HG03558 (cell line): ENCODE measurements around the gene NCAM2.

ENCODE experiments used
- ATAC-seq: cut with Tn5 transposase; IDR thresholded peaks from one replicate; pipeline ENCODE4 v1.9.1; 2021; ENCODE audit warnings: moderate number of reproducible peaks; ENCODE audit not compliant: unreplicated experiment; ENCODE audit errors: extremely low read depth

Gene NCAM2

GRCh38 chr21:21025742-21026141, 27.5 kb downstream of the NCAM2 start:
- ATAC-seq: no peak

DNA sequence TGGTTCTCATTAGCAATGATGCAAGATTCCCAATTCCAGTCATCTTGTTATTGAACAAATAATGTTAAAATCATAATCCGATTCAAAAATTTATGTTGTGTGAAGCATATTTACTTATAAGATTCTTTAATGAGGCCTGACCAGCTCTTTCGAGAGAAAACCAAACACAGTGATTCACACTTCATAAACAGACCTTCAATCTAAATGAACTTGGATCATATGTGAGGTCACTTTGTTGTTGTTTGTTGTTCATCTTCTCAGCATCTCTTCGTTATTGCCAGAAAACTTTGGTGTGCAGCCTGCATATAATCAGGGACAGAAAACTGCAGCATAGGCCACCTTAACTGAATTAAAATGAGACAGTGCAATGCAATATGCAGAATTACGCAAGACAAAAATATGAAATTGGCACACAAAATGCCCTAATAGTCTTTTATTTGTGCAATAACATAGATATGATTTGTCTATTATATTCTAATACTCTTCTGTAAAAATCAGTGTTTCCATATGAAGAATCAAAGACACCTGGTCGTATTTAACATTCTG, 30.1 kb downstream of the NCAM2 start:
- ATAC-seq: no peak

- ATAC-seq: no peak
Measured at GRCh38 chr21:21029164-21029563, 31.0 kb downstream of the NCAM2 start.

- ATAC-seq: no peak
Measured at GRCh38 chr21:21030311-21030710, 32.1 kb downstream of the NCAM2 start.

DNA sequence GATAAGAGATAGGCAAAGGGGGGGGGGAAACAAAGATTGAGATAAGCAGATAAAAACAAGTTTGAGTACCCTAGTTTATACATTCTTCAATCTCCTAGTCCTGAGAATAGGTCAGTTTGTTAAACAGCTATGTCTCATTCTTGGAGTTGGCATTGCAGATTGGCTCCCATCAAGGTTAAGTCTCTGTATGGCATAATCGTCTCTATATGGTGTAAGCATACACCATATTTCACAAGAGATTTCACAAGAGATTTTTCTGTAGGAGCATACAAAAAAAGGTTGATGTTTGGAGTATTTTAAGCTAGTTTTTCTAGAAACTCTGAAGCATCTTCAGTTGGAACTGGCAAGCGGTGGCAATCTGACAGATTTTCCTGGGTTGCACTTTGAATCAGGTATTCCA, 35.8 kb downstream of the NCAM2 start:
- no peak for ATAC-seq

DNA sequence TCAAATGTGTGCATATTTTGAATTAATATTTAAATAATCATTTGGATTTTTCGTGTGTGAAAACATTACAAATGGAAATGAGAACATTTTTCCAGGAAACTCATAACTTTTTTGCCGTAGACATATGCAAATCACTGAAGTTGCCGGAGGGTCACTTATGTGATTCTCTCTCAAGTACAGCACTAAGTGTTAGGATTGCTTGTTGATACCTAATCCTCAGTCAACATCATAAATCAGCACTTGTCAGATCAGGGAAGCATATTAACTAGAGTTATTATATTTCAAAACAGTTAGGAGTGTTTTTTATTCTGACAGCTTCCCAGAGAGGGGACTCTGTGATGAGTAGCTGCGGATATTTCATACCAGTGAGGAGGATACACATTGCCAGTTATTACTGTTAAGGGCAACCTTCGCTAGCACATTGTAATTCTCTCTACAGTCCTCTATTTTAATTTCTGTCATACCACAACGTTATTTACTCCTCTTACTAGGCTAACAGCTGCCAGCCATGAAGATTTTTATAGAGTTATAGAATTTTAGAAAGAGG, 41.5 kb downstream of the NCAM2 start:
- ATAC-seq: no peak

GRCh38 chr21:21045518-21045917, 47.3 kb downstream of the NCAM2 start:
- no peak for ATAC-seq

DNA sequence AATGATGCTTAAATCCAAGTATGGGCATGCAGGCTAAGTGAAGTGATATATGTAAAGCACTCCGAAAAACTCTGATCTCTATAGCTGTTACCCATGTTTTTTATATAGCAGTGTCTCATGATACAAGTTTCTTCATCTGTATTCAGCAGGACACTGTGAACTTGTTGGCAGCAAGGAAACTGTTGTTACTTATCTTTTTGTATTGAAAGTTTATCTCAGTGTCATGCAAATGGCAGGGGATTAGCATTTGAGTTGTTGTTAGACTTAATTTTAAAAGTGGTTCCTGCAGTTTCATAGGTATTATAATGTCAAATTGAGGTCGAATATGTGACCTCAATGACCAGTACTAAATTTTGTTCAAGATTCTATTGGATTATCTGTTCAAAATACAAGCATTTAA, 47.9 kb downstream of the NCAM2 start:
- ATAC-seq: no peak

GRCh38 chr21:21051109-21052055, 53.2 kb downstream of the NCAM2 start:
- ATAC-seq: no peak

DNA sequence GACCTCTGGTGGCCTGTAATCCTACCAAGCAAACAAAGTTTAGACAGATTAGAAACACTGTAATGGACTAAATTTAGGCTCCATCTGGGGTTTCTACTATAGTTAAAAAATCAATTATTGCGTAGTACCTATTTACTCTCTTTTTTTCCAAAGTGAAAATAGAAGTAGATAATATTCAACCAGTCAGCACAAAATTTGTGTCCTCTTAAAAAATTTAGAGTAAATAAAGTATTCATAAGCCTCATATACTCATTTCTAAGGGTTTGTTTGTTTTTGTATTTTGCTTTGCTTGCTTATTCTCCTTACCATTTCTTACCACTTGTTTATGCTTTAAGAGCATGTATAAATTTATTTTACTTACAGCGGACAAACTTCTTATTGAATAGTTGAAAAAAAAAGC, 54.5 kb downstream of the NCAM2 start:
- no peak for ATAC-seq

- no peak for ATAC-seq
Measured at GRCh38 chr21:21057349-21058062, 59.3 kb downstream of the NCAM2 start.

DNA sequence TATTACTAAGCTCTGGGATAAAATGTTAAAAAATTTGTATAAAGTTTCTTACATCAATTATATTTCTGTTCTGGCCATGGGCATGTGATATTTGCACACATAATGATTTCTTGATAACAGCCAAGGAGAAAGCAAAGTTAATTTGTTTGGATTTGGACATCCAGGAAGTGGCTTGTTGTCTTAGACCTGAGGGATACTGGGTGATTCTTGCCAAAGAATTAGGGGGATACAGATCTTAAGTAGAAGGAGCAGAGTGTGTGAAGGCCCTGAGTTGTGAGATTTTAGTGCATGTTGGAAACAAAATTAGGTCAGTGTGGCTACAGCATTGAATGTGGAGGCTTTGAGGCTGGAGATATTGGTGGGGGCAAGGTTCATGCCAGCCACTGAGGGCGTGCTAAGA, 65.6 kb downstream of the NCAM2 start:
- no peak for ATAC-seq

DNA sequence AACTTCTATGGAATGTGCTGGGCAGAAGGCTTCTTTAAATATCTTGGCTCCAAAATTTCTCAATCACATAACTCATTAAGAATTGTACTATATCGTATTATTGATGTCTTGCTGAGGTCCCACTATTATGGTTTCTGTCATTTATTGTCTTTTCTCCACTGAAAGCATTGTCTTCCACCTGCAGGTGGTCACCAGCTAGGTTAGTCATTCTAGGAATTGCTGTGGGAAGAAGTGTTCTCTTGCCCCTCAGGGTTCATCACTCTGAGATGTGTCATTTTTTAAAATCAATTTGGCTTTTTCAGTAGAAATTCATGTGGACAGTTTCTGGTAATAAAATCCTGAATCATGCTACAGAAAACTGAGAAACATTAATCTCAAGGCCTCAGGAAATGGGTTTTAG, 66.1 kb downstream of the NCAM2 start:
- ATAC-seq: no peak

- ATAC-seq: no peak
Measured at GRCh38 chr21:21067375-21067774, 69.2 kb downstream of the NCAM2 start.

- ATAC-seq: no peak
Measured at GRCh38 chr21:21074305-21074704, 76.1 kb downstream of the NCAM2 start.

DNA sequence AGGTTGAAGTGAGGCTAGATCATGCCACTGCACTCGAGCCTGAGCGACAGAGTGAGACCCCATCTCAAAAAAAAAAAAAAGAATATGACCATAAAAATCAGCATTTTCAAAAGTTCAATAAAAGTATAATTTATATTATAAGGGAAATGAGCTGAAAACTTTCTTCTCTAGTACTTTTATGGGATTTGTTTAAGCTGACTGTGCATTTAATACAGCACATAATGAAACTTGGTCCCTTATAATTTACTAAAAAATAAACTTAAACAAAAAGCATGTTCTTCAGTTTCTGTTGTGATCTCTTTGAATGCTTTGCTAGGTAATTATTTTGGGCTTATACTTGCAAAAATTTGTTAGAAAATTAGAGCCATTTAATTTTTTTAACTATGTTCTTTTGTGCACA, 77.8 kb downstream of the NCAM2 start:
- ATAC-seq: no peak

GRCh38 chr21:21076491-21076890, 78.3 kb downstream of the NCAM2 start:
- no peak for ATAC-seq

DNA sequence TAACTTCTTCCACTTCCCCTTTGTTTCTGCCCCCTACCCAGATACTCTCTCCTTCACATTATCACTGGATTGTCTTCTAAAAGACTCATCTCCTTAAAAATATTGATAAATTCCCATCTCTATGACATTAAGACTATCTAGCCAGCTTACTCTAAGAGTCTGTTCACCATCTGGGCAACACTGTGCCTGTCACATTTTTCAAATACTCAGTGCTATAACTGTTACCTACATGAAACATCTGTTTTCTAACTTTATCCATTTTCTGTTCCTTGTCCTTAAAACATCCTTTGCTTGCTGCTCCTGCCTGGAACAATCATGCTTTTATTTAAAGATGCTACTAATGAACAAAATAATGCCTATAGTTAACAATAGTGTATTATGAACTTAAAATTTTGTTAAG, 81.4 kb downstream of the NCAM2 start:
- no peak for ATAC-seq

- ATAC-seq: no peak
Measured at GRCh38 chr21:21084179-21084578, 86.0 kb downstream of the NCAM2 start.

DNA sequence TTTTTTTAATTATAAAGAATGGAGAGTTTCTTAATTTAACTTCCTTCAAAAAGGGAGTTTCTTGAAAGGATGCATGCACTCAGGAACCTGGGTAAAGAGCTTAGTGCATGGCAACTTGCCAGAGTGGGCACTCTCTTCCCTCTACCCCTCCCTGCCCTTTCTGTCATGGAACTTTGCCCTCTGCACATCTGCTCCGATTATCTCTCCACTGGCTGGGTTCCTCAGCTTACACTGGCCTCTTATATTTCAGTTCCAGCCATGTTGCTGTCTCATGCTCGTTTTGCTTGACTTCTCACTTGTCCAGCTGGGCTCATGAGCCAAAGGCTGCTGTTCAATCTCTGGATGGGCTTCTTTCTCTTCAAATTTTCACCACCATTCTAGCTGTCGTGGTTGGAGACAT, 87.0 kb downstream of the NCAM2 start:
- ATAC-seq: no peak

DNA sequence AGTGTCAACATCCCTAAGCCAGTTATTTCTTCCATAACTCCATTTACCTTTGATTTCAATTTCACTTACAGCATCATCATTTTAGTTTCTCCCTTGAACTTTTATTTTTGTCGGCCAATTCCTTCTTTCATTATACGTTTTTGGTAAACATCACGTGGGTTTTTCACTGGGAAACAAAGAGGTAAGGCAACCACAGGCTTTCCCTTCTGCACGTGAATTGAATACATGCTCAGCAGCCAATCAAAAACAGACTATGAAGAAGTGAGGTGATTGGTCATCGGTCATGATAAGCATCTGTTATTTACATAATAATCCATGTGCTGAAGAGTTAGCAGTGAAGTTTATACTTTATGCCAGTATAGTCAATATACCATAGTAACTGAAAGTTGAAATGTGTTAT, 98.7 kb downstream of the NCAM2 start:
- no peak for ATAC-seq
